HepG2 (cell line): Measurements from ENCODE around the gene HDAC4. TPM values are rescaled to one million over a fixed set of nuclear protein-coding genes. Genes with fewer than 3 reads are reported as not detected.

Source experiments
- GPN1 ChIP-seq: sonication (generic); formaldehyde crosslinking; IDR thresholded peaks from 2 replicates; pipeline ENCODE4 v1.5.1; 2020; ENCODE audit warnings: missing genetic modification reagents, borderline replicate concordance
- HOXA3 ChIP-seq: sonication (generic); formaldehyde crosslinking; IDR thresholded peaks from 2 replicates; pipeline ENCODE4 v1.5.0; 2020; ENCODE audit warnings: missing genetic modification reagents
- NONO ChIP-seq, 2 experiments: fragments of 450-650 bp in 1 of 2; sonication (generic) in 1 of 2; formaldehyde crosslinking in 1 of 2; IDR thresholded peaks in 1 of 2; conservative IDR thresholded peaks in 1 of 2; 2 replicates each; pipeline versions ENCODE4 v1.6.1 to v1.8.0; 2017 to 2022; ENCODE audit warnings: mild to moderate bottlenecking in 1 of 2, missing genetic modification reagents in 1 of 2, moderate library complexity in 1 of 2
- PRPF4 ChIP-seq: fragments of 200-400 bp; formaldehyde crosslinking; IDR thresholded peaks from 2 replicates; pipeline ENCODE4 v1.6.1; 2016; ENCODE audit warnings: low read length, low read depth; ENCODE audit not compliant: poor library complexity, severe bottlenecking
- RARG ChIP-seq: sonication (generic); formaldehyde crosslinking; IDR thresholded peaks from 2 replicates; pipeline ENCODE4 v1.4.0; 2020; ENCODE audit warnings: low read depth, mild to moderate bottlenecking, missing genetic modification reagents
- TGIF2 ChIP-seq: IDR thresholded peaks from 2 replicates; pipeline ENCODE4 v1.6.1; 2016; ENCODE audit warnings: control low read depth, missing compliant biosample characterization
- ZNF121 ChIP-seq: sonication (generic); formaldehyde crosslinking; IDR thresholded peaks from 2 replicates; pipeline ENCODE4 v1.5.0; 2020; ENCODE audit warnings: mild to moderate bottlenecking, missing genetic modification reagents
- ZNF670 ChIP-seq: sonication (generic); formaldehyde crosslinking; IDR thresholded peaks from 2 replicates; pipeline ENCODE4 v1.8.0; 2022; ENCODE audit warnings: mild to moderate bottlenecking, missing genetic modification reagents, borderline replicate concordance
- polyA plus RNA-seq, 8 experiments: library from polyadenylated mRNA; depleted of rRNA in 3 of 8; stranded (reverse) in 7 of 8; unstranded in 1 of 8; fragments of >200 nt; fragmentation: Illumina TruSeq in 4 of 8; extraction: Trizol in 4 of 8; gene quantifications; 2 replicates each; pipeline versions ENCODE4 v1.2.1 to v1.2.3, GENCODE V29; 2011 to 2016; ENCODE audit warnings: low read depth in 4 of 8, missing spikeins in 1 of 8, mixed read lengths in 1 of 8; ENCODE audit not compliant: insufficient read depth in 1 of 8
- total RNA-seq, 5 experiments: library from RNA; depleted of rRNA; stranded (reverse); fragments of >200 nt; fragmentation: Illumina TruSeq; extraction: Trizol; gene quantifications; 2 replicates each; pipeline ENCODE4 v1.2.3, GENCODE V29; 2016; ENCODE audit warnings: low read depth in 1 of 5
- TF ChIP-seq, protein P1 (sequence below): IDR thresholded peaks from 2 replicates; pipeline ENCODE4 v1.6.1; 2016; ENCODE audit warnings: mild to moderate bottlenecking, missing biosample characterization, missing genetic modification reagents
- TF ChIP-seq, protein P2 (sequence below): sonication (generic); formaldehyde crosslinking; IDR thresholded peaks from 2 replicates; pipeline ENCODE4 v1.4.0; 2020; ENCODE audit warnings: missing genetic modification reagents

The HDAC4 gene
- total and polyA plus RNA-seq, 2 of the 13 experiments (the other 11 are each of a cell fraction or from before 2014, with no cell fraction given) = 10.1 to 11.5 TPM

DNA sequence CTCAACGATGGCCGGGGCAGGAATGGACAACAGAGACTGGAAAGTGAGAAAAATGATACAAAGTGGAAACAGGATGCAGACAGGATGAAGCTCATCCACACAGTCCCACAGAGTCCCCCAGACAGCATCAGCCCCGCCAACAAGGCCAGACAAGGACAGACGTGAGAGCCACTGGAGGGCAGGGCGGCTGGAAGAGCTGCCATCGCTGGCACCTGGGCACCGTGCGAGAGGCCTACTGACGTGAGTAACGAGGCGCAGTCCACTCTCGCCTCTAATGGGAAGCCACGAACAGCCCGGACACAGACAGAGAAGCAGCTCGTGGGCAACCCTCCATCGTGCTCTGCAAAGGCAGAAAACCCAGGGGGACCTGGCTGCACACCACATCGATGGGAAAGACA, 17.1 kb downstream of the HDAC4 start (continued):
- TF ChIP-seq GPN1 (CRISPR knock-in tag) (no peak), RARG (CRISPR knock-in tag) (no peak), HOXA3 (CRISPR knock-in tag) (no peak), ZNF670 (CRISPR knock-in tag) (no peak), NONO (IDR thresholded peaks at IDR 0.05) (no peak), NONO (CRISPR knock-in tag; conservative IDR thresholded peaks at IDR 0.05) (no peak), ZNF121 (CRISPR knock-in tag) (no peak), PRPF4 (no peak), TGIF2 (CRISPR knock-in tag) (no peak)
- TF ChIP-seq, protein P1, sequence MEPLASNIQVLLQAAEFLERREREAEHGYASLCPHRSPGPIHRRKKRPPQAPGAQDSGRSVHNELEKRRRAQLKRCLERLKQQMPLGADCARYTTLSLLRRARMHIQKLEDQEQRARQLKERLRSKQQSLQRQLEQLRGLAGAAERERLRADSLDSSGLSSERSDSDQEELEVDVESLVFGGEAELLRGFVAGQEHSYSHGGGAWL (CRISPR knock-in tag) = no peak
- TF ChIP-seq, protein P2, sequence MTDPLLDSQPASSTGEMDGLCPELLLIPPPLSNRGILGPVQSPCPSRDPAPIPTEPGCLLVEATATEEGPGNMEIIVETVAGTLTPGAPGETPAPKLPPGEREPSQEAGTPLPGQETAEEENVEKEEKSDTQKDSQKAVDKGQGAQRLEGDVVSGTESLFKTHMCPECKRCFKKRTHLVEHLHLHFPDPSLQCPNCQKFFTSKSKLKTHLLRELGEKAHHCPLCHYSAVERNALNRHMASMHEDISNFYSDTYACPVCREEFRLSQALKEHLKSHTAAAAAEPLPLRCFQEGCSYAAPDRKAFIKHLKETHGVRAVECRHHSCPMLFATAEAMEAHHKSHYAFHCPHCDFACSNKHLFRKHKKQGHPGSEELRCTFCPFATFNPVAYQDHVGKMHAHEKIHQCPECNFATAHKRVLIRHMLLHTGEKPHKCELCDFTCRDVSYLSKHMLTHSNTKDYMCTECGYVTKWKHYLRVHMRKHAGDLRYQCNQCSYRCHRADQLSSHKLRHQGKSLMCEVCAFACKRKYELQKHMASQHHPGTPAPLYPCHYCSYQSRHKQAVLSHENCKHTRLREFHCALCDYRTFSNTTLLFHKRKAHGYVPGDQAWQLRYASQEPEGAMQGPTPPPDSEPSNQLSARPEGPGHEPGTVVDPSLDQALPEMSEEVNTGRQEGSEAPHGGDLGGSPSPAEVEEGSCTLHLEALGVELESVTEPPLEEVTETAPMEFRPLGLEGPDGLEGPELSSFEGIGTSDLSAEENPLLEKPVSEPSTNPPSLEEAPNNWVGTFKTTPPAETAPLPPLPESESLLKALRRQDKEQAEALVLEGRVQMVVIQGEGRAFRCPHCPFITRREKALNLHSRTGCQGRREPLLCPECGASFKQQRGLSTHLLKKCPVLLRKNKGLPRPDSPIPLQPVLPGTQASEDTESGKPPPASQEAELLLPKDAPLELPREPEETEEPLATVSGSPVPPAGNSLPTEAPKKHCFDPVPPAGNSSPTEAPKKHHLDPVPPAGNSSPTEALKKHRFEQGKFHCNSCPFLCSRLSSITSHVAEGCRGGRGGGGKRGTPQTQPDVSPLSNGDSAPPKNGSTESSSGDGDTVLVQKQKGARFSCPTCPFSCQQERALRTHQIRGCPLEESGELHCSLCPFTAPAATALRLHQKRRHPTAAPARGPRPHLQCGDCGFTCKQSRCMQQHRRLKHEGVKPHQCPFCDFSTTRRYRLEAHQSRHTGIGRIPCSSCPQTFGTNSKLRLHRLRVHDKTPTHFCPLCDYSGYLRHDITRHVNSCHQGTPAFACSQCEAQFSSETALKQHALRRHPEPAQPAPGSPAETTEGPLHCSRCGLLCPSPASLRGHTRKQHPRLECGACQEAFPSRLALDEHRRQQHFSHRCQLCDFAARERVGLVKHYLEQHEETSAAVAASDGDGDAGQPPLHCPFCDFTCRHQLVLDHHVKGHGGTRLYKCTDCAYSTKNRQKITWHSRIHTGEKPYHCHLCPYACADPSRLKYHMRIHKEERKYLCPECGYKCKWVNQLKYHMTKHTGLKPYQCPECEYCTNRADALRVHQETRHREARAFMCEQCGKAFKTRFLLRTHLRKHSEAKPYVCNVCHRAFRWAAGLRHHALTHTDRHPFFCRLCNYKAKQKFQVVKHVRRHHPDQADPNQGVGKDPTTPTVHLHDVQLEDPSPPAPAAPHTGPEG (CRISPR knock-in tag) = no peak
